ENCODE results near the gene GMPS.

- TF ChIP-seq POLR2AphosphoS5 (IDR thresholded peaks at IDR 0.05) (no peak), CTCF (IDR thresholded peaks at IDR 0.05) (no peak)
These were observed 119.1 kb downstream of the GMPS start for GRCh38 chr3:155989536-155989935.

All from gastroesophageal sphincter (tissue), 3 donors.